GOT3 (cell line): ENCODE results near the gene TBX21.

ENCODE experiments used
- DNase-seq: peaks from one replicate; lab custom pipeline; 2025; ENCODE audit warnings: mixed read lengths; lab: John Stamatoyannopoulos, UW

The TBX21 gene, protein sequence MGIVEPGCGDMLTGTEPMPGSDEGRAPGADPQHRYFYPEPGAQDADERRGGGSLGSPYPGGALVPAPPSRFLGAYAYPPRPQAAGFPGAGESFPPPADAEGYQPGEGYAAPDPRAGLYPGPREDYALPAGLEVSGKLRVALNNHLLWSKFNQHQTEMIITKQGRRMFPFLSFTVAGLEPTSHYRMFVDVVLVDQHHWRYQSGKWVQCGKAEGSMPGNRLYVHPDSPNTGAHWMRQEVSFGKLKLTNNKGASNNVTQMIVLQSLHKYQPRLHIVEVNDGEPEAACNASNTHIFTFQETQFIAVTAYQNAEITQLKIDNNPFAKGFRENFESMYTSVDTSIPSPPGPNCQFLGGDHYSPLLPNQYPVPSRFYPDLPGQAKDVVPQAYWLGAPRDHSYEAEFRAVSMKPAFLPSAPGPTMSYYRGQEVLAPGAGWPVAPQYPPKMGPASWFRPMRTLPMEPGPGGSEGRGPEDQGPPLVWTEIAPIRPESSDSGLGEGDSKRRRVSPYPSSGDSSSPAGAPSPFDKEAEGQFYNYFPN

DNA sequence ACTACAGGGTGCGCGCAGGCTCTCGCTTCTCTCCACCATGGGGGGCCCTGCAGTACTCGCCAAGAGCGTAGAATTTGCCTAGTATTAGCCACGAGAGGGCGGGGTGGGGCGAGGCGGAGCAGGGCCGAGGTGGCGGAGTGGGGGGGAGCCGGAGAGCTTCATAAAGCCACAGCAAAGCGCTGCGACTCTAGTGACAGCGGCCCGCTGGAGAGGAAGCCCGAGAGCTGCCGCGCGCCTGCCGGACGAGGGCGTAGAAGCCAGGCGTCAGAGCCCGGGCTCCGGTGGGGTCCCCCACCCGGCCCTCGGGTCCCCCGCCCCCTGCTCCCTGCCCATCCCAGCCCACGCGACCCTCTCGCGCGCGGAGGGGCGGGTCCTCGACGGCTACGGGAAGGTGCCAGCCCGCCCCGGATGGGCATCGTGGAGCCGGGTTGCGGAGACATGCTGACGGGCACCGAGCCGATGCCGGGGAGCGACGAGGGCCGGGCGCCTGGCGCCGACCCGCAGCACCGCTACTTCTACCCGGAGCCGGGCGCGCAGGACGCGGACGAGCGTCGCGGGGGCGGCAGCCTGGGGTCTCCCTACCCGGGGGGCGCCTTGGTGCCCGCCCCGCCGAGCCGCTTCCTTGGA lies at the start of gene TBX21:
TBX21 (plus strand) TSS at position 190 of the 627 bp plus-strand sequence; CDS start at position 409, 219 bp downstream.
- no peak for DNase-seq

DNA sequence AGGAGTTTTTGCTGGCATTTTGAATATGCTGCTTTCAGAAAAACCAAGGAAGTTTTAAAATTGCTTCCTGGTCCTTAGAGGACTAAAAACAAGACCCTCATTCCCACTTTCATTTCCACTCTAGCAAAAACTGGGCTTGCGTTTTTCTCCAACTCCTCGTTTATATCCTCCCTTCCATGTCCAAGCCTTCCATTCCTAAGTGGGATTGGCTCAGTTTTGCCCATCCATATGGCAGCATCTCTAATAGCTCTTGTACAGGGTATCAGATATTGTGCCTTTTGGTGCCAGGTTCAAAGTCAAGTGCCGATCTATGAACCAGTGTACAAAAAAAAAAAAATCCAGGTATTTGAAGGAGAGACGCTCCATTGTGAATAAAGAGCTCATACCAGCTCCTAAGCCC lies 49.0 kb upstream of the TBX21 start:
- no peak for DNase-seq

DNA sequence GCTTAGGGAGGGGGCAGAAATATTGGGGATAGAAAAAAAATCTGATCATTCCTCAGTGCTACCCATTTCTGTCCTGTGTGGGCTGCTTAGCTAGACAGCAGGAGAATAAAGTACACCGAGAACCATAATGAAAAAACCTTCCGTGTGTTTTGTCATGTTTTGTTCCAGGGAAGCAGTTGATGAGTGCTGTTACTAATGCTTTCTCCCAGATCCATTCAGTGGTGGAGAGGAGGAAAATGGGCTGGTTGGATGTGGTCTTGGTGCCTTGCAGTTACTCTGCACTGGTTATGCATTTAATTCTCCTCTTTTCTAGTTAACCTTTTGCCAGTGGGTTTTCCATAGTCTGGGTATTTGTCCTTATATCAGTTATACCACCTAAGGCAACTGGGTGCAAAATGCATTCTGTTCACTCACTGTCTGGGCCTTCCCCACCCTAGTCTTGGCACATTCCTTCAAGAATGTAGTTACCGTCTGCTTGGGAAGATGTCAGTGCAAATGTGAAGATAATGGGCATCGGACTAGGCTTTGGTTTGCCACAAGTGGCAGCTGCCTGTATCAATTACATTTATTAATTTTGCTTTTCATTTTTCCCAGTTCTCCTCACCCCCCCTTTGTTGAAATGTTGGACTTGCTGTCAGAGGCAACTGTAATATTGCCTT lies 48.4 kb upstream of the TBX21 start:
- DNase-seq: no peak

DNA sequence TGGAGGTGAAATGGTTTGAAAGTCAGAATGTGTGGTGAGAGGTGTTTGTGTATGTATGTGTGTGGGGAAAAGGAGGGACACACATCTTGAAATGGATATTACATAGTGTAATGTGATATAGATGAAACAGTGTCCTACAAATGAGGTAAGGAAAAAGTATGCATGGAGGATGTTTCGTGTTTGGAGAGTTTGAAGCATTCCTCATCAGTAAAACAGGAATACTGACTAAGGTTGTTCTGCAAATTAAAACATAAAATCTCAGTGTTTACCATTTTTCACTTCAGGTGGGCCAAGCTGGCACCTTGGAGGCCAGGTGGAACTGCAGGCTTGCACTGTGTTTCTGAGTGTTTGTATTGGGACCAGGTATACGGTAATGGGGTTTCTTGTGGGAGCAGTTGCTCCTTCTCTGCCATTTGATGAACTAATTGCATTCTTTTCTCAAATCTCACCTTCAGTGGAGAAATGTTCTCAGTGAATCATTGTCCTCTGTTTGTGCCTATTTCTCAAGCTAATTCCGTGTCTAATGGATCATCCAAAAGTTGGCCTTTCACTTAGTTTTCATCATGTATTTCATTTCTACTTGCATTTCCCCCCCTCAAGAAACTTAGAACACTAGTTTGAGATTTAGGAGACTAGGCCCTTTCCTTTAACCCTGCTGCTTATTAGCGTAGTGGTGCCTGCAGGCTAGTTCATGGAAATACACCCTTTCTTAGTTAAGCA lies 47.3 kb upstream of the TBX21 start:
- DNase-seq: no peak

DNA sequence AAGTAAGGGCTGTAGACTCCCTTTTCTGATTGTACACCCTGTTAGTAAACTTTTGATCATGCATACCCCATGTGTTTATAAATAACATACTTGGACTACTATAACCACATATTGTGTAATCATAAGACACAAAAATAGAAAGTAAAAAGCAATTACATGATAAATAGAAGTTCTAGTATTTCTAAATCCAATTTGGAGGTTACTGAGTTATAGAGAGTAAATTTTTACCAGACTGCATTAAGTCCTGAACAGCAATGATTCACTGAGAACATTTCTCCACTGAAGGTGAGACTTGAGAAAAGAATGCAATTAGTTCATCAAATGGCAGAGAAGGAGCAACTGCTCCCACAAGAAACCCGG lies 46.8 kb upstream of the TBX21 start:
- DNase-seq: no peak

DNA sequence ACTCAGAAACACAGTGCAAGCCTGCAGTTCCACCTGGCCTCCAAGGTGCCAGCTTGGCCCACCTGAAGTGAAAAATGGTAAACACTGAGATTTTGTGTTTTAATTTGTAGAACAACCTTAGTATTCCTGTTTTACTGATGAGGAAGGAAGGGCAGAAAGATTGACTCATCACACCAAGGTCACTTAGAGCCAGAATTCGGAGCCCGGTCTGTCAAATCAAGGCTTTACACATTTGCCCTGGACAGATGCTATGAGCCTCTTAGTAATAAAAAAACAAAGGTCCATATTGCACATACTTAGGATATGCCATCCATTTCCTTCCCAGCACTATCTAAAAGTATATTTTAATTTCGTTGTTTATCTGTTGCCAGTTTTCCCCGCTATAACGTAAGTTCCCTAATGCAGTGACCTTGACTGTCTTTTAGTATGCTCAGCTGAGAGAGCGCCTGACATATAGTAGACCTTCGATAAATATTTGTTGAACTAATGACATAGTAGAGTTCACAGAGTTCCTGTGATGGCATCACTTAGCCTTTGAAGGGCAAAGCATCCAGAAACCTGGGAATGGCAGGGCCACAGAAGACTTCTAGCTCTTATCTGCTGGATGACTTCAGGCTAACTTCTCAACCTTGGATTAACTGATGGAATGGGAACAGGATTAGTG lies 46.2 kb upstream of the TBX21 start:
- no peak for DNase-seq

DNA sequence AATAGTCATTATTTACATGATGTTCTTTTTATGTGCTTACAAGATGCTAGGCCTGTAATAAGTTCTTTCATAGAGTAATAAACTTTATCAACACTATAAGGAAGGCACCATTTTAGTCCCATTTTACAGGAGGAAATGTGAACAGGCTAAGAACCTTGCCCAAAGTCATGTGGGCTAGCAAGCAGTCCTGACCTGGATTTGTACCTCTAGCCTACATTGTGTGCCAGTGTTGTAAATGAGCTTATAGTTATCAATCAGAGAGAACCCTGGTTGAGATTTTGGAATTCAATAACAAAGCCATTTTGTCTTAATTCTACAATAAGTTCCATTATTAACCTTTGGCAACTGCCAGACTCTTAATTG lies 45.7 kb upstream of the TBX21 start:
- no peak for DNase-seq

DNA sequence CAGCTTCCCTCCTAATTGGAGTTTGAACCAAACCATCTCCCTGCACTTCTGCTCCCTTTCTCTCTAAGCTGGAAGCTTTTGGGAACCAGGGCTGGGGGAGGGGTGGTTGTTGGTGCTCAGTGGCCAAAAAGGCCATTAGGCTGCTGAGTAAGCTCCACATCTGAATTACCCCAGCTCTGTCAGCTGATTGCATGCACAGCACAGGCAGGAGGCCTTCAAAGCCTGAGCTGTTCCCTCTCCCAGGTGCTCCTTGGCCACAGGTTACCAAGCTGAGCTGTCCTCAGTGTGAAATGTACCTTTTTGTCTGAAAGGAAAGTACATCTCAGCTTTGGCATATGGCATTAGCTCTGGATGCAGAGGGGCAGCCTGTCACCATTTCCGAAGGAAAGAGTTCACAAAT lies 45.3 kb upstream of the TBX21 start:
- DNase-seq: no peak

DNA sequence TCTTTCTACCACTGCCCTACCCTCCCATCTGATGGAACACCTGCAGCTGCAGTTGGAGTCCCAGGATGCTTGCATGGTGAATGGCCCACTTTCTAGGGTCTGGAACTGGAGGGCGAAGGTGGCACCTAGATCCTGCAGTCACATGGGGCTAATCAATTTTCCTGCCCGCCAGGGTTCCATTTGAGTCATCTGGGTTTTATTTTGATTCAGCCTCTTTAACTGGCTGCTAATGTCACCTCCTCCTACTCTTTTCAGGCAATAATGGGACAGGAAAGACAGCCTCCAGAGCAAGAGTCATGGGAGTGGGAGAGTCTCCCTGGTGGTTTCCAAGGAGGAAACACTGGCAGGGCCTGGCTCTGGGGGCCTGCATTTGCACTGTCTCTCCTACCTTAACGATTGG lies 42.9 kb upstream of the TBX21 start:
- DNase-seq: no peak

DNA sequence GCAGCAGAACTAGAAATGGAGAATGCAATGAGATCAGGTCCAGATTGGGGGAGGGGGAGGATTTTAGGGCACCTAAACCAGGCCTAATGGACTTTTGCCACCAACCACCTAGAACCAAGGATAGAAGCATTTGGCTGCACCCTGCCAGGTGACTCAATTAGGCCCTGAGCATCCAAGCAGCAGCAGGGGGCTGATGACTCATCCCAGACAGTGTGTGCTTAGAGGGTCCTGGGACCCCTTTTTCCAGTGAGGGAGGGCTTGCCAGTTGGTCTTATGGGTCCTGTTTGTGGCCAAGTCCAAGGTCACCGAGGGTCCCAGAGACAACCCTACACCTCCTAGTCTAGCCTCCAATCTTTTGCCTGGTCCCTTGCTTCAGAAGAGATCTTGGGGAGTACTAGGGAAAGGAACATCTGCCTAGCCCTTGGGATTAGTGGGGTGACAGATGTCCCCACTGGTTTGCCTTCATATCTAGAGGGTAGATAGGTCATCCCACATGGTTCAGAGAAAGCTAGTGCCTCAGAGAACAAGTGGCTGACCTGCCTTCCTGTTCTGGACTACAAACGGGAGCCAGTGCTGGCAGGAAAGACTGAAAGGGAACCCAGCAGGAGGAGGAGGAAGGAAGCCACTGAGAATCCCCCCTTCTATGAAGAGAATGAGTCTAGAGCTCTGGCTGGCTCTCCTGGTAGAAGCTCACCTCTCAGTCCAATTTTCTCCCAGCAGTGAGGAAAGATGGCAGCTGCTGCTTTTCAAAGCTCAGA lies 40.7 kb upstream of the TBX21 start:
- DNase-seq: no peak

DNA sequence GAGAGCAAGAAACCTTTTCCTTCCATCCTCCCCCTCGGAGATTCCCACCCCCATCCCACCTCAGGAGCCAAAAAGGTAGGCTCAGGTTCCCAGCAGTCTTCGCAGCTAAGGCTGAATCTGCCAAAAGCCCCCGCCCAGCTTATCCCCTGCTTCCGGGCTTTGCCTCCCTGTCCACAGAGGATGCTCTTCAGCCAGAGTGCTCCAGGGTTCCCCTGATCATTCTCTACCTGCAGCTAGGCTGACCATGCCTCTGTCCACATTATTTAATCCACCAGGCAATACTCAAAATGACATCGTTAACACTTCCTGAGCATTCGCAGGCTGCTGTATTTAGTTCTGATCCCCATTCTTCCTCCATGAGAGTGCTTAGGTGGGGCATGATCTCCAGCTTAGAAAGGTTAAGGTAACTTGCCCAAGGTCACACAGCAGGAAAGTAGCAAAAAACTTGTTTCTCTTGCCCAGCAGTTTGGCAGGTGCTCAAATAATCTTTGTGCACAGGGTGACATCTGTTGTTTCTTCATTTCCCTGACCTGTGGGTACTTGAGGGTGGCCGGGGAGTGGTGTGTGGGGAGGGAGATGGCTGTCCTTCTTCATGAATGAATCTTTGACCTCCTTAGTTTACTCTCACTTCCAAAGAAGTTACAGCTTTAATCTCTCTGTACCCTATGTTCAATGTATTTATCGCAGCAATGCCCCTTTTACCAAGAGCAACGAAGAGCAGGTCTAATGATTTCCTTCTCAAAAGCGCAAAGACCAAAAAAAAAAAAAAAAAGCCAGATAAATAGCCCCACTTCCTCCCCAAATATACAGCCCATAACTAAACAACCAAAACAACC lies 39.9 kb upstream of the TBX21 start:
- no peak for DNase-seq

DNA sequence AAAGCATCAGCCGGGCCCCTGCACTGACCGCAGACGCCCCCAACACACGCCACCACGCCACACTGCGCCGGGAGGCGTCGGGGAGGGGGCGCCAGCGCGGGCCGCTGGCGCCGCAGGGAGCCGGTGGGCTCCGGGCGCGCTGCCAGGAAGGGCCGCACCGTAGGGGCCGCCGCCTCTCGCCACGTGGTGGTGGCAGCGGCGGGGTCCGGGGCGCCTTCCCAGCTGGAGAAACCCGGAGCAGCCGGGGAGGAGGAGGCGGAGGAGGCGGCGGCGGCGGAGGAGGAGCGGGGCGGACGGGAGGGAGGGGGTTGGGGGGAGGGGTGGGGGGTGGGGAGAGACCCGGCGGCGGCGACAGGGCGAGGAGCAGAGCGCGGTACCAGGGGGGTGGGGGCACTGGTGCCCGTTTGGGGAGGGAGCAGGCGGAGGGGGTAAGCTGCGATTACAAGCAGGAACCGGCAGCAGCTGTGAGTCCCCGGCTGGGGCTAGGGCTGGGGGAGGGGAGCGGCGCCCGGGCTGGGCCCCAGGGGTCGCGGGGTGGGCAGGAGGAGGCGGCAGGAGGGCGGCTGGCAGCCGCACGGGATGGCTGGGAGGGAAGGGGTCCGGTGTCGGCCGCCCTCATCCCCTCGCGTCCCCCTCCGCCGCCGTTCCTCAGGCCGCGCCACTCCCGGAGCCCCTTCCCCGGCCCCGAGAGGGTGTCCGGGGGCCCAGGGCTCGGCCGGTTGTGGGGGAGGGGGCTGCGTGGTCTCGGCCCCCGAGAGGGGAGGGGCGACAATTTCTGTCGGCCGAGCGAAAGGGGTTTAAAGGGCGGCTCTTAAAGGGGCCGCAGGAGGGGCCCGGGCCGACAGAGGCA lies 39.1 kb upstream of the TBX21 start, which contains the start of gene TBKBP1:
TBKBP1 (plus strand) TSS at position 431 of the 850 bp plus-strand sequence. CDS start 1,952 bp downstream, outside the sequence.
- DNase-seq: no peak

DNA sequence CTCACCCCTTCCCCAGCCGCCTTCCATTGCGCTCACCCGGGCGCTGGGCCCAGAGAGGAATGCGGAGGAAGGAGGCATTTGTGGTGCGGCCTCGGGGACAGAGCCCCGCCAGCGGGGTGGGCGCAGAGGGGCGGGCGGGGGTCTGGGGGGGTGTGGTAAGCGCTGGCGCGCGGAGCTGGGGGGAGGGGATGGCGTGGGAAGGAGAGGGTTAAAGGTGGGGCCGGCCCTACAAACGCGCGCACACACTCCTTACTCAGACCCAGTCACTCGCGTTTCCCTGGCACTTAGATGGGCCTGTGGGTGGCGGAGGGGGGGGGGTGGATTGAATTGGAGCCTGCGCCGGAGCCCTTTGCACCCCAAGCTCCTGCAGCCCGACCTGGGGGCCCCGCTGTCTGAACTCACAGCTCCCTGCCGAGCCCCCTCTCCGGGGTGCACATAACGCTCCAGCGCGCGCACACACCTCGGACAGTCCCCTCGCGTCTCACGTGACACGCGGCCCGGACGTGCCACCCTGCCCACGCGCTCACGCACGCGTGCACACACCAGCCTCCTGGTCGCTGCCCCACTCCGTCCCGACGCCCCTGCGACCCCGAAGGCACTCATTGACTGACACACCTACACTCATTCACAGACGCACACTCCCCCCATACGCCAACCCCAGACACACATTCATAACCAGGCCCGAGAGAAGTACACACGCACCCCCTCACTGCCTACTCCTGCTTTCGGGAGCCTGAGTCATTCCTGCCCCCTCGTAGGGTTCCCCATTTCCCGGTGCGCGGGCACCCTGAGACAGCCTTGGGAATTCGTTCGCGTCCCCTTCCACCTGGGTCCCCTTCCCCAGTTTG lies 38.2 kb upstream of the TBX21 start:
- no peak for DNase-seq

DNA sequence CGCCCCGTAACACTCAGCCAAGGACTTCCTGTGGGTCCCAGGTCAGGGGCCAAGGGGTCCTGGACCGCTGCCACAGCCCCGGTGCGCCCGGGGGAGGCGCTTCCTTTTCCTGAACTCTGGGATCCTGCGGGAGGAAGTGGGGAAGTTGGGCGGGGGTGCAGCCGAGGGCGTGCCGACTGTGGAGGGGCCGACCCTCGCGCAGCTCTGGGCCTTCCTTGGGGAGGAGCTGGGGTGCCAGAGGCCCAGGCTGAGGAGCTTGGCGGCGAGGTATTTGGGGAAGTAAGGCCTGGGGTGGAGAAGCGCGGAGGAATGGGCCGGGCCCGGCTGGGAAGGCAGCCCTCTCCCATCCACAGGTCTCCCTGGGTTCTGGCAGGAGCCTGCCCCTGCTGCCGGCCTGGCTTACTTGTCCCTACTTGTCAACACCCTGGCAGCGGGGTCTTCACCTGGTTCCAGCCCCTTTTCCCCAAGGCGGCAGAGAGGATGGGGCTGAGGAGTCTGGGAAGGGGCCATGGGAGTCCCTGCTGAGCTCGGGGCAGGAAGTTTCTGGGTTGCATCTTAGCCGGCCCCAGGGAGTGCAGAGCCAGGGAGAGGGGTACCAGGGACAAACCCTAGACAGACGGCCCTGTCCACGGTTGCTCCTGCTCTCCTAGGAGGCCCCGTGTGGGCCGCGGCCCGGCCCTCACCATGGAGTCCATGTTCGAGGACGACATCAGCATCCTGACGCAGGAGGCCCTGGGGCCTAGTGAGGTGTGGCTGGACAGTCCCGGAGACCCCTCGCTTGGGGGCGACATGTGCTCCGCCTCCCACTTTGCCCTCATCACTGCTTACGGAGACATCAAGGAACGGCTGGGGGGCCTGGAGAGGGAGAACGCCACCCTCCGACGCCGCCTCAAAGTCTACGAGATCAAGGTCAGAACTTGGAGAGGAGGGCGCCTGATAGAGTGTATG lies 37.3 kb upstream of the TBX21 start:
- DNase-seq: no peak

DNA sequence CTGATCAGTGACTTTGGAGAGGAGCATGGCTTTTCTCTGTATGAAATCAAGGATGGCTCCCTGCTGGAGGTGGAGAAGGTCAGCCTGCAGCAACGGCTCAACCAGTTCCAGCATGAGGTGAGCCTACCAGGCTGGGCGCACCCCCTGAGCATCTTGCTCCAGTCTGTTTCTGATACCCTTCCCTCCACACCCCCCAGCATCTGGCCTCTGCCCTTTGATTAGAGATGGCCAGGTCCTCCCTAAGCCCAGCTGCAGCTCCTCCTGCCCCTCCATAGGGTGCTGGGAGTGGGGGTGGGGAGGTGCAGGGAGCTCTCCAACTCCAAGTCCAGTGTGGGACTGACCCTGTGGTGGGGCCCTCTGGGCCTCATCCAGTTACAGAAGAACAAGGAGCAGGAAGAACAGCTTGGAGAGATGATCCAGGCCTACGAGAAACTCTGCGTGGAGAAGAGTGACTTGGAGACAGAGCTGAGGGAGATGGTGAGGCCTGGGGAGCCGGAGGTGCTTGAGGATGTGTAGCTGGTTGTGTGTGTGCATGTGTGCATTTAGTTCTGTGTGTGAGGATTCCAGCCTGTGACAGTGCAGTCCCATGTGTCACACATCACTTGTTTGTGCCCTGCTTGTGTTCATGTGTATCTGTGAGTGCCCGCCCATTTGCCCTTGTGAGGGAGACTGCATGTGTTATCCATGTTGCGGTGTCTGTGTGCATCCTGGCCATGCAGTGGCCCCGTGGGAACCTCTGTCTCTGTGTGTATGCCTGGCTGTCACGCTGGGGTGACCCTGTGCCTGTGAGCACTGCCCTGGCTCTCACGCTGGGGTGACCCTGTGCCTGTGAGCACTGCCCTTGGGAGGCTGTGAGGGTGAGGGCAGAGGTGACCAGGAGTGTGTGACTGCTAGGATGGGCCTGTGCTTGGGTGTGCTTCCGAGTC lies 36.1 kb upstream of the TBX21 start:
- DNase-seq: no peak
